IMR-90 (cell line): ENCODE results near the gene ADGRL3. TPM values are rescaled to one million over a fixed set of nuclear protein-coding genes. Genes with fewer than 3 reads are reported as not detected.

Experiments used
- ATAC-seq: fragments of 200-7000 bp; cut with Tn5 transposase; 2 replicates; pipeline ENCODE4 v1.9.1; 2020; ENCODE audit warnings: low read depth, mild to moderate bottlenecking, moderate library complexity
- BruUV-seq: library from RNA; stranded (reverse); fragments of 400-500 nt; replicated peaks from 2 replicates; lab custom pipeline; 2021; lab: Mats Ljungman, UMichigan
- CTCF ChIA-PET: fragments of 300-600 bp; formaldehyde crosslinking; extraction: SDS; loops from one replicate; lab custom pipeline; 2021; ENCODE audit warnings: antibody characterized with exemption; lab: Yijun Ruan, JAX
- POLR2A ChIA-PET: fragments of 300-600 bp; sonication (Branson Sonifier 250); formaldehyde crosslinking; loops from one replicate; lab custom pipeline; 2022; ENCODE audit warnings: antibody characterized with exemption; ENCODE audit not compliant: unreplicated experiment; lab: Charles Lee
- DNase-seq: peaks from one replicate; pipeline ENCODE4 v3.0.0; 2013
- H2AFZ ChIP-seq: replicated peaks from 2 replicates; pipeline ENCODE3; 2013; ENCODE audit warnings: low read length, mild to moderate bottlenecking; ENCODE audit not compliant: poor library complexity
- H2AK5ac ChIP-seq: 2 replicates; pipeline ENCODE4 v1.6.1; 2013; ENCODE audit warnings: low read depth, low read length, inconsistent platforms
- H2AK9ac ChIP-seq: replicated peaks from 2 replicates; pipeline ENCODE3; 2013; ENCODE audit warnings: mild to moderate bottlenecking, low read depth, low read length, moderate library complexity; ENCODE audit not compliant: poor library complexity
- H2BK120ac ChIP-seq: 2 replicates; pipeline ENCODE4 v1.6.1; 2013; ENCODE audit warnings: low read depth, low read length, inconsistent platforms
- H2BK15ac ChIP-seq: 3 replicates; pipeline ENCODE4 v1.6.1; 2013; ENCODE audit warnings: low read depth, low read length, inconsistent platforms
- H2BK20ac ChIP-seq: 2 replicates; pipeline ENCODE4 v1.6.1; 2013; ENCODE audit warnings: low read depth, mild to moderate bottlenecking, inconsistent platforms, low read length, moderate library complexity
- H2BK5ac ChIP-seq: 2 replicates; pipeline ENCODE4 v1.6.1; 2013; ENCODE audit warnings: mild to moderate bottlenecking, low read depth, low read length, inconsistent platforms; ENCODE audit not compliant: poor library complexity, severe bottlenecking
- H3K14ac ChIP-seq: replicated peaks from 2 replicates; pipeline ENCODE4 v1.6.1; 2013; ENCODE audit warnings: low read depth, low read length, inconsistent platforms
- H3K18ac ChIP-seq: 2 replicates; pipeline ENCODE4 v1.6.1; 2013; ENCODE audit warnings: low read depth, low read length, control low read depth
- H3K23ac ChIP-seq: 2 replicates; pipeline ENCODE4 v1.6.1; 2013; ENCODE audit warnings: low read depth, low read length, inconsistent platforms
- H3K27ac ChIP-seq: 2 replicates; pipeline ENCODE4 v1.5.1; 2013; ENCODE audit warnings: mild to moderate bottlenecking, control low read depth, low read length; ENCODE audit not compliant: insufficient read depth
- H3K27me3 ChIP-seq: 2 replicates; pipeline ENCODE4 v1.6.1; 2013; ENCODE audit warnings: low read length; ENCODE audit not compliant: control insufficient read depth, insufficient read depth
- H3K36me3 ChIP-seq: 2 replicates; pipeline ENCODE4 v1.6.1; 2013; ENCODE audit warnings: low read length, mixed read lengths; ENCODE audit not compliant: control insufficient read depth, insufficient read depth
- H3K4ac ChIP-seq: 2 replicates; pipeline ENCODE4 v1.6.1; 2013; ENCODE audit warnings: low read depth, low read length, inconsistent platforms
- H3K4me1 ChIP-seq: 2 replicates; pipeline ENCODE4 v1.6.1; 2013; ENCODE audit warnings: low read length, mixed read lengths; ENCODE audit not compliant: control insufficient read depth, insufficient read depth
- H3K4me2 ChIP-seq: 2 replicates; pipeline ENCODE4 v1.6.1; 2013; ENCODE audit warnings: low read depth, mild to moderate bottlenecking, control low read depth, low read length, moderate library complexity
- H3K4me3 ChIP-seq: 2 replicates; pipeline ENCODE4 v1.5.1; 2013; ENCODE audit warnings: low read depth, mild to moderate bottlenecking, control low read depth, low read length, moderate library complexity; ENCODE audit not compliant: insufficient read depth
- H3K56ac ChIP-seq: 2 replicates; pipeline ENCODE4 v1.6.1; 2013; ENCODE audit warnings: low read length, inconsistent platforms; ENCODE audit not compliant: insufficient read depth; ENCODE audit errors: extremely low read depth
- H3K79me1 ChIP-seq, 2 experiments: 2 replicates each; pipeline ENCODE4 v1.6.1; 2013; ENCODE audit warnings: low read length in 2 of 2, inconsistent platforms in 1 of 2, low read depth in 1 of 2
- H3K9ac ChIP-seq: 2 replicates; pipeline ENCODE4 v1.6.1; 2013; ENCODE audit warnings: low read depth, low read length, control low read depth
- H3K9me1 ChIP-seq: 2 replicates; pipeline ENCODE4 v1.6.1; 2013; ENCODE audit warnings: low read length, inconsistent platforms; ENCODE audit not compliant: insufficient read depth
- H3K9me3 ChIP-seq: 2 replicates; pipeline ENCODE4 v1.6.1; 2013; ENCODE audit warnings: low read length; ENCODE audit not compliant: control insufficient read depth, insufficient read depth
- H4K20me1 ChIP-seq: 2 replicates; pipeline ENCODE4 v1.6.1; 2013; ENCODE audit warnings: low read length, inconsistent platforms; ENCODE audit not compliant: insufficient read depth
- H4K5ac ChIP-seq: 2 replicates; pipeline ENCODE4 v1.6.1; 2013; ENCODE audit warnings: mild to moderate bottlenecking, low read depth, low read length, control low read depth
- H4K8ac ChIP-seq, 2 experiments: 2 replicates each; pipeline ENCODE4 v1.6.1; 2013; ENCODE audit warnings: low read depth in 2 of 2, low read length in 2 of 2, control low read depth in 1 of 2, inconsistent platforms in 1 of 2
- H4K91ac ChIP-seq: 2 replicates; pipeline ENCODE4 v1.6.1; 2013; ENCODE audit warnings: low read depth, low read length, inconsistent platforms; ENCODE audit not compliant: insufficient read depth
- BHLHE40 ChIP-seq: fragments of 150-350 bp; IDR thresholded peaks from 2 replicates; pipeline ENCODE4 v1.6.1; 2016; ENCODE audit warnings: mild to moderate bottlenecking, low read depth, low read length
- CEBPB ChIP-seq: IDR thresholded peaks from 2 replicates; pipeline ENCODE4 v1.6.1; 2012; ENCODE audit warnings: low read depth, low read length, improper control_type of control experiment
- CHD1 ChIP-seq: IDR thresholded peaks from 2 replicates; pipeline ENCODE4 v1.6.1; 2012; ENCODE audit warnings: low read depth, low read length, improper control_type of control experiment
- CTCF ChIP-seq: conservative IDR thresholded peaks from 2 replicates; pipeline ENCODE4 v1.5.1; 2012; ENCODE audit warnings: mild to moderate bottlenecking, low read depth, low read length, improper control_type of control experiment
- ELK1 ChIP-seq: fragments of 150-350 bp; IDR thresholded peaks from 2 replicates; pipeline ENCODE4 v1.6.1; 2016; ENCODE audit warnings: low read depth, mild to moderate bottlenecking, low read length, moderate library complexity, borderline replicate concordance
- FOS ChIP-seq: fragments of 150-350 bp; IDR thresholded peaks from 2 replicates; pipeline ENCODE4 v1.6.1; 2016; ENCODE audit warnings: low read depth, low read length
- MAFK ChIP-seq: IDR thresholded peaks from 2 replicates; pipeline ENCODE4 v1.6.1; 2012; ENCODE audit warnings: low read depth, low read length, improper control_type of control experiment
- MAZ ChIP-seq: IDR thresholded peaks from 2 replicates; pipeline ENCODE4 v1.6.1; 2012; ENCODE audit warnings: low read depth, mild to moderate bottlenecking, low read length, improper control_type of control experiment, moderate library complexity, borderline replicate concordance
- MXI1 ChIP-seq: IDR thresholded peaks from 2 replicates; pipeline ENCODE4 v1.6.1; 2012; ENCODE audit warnings: low read depth, mild to moderate bottlenecking, low read length, moderate library complexity, borderline replicate concordance
- NFE2L2 ChIP-seq: fragments of 150-350 bp; IDR thresholded peaks from 2 replicates; pipeline ENCODE4 v1.6.1; 2016; ENCODE audit warnings: low read depth, mild to moderate bottlenecking, low read length
- POLR2A ChIP-seq: IDR thresholded peaks from 2 replicates; pipeline ENCODE4 v1.6.1; 2012; ENCODE audit warnings: mild to moderate bottlenecking, low read depth, low read length
- RAD21 ChIP-seq: IDR thresholded peaks from 2 replicates; pipeline ENCODE4 v1.6.1; 2012; ENCODE audit warnings: low read length, improper control_type of control experiment
- RCOR1 ChIP-seq: IDR thresholded peaks from 2 replicates; pipeline ENCODE4 v1.6.1; 2012; ENCODE audit warnings: mild to moderate bottlenecking, low read length, improper control_type of control experiment; ENCODE audit not compliant: insufficient replicate concordance
- RFX5 ChIP-seq: IDR thresholded peaks from 2 replicates; pipeline ENCODE4 v1.8.0; 2012; ENCODE audit warnings: low read depth, mild to moderate bottlenecking, low read length, moderate library complexity
- SMC3 ChIP-seq: fragments of 150-350 bp; IDR thresholded peaks from 2 replicates; pipeline ENCODE4 v1.6.1; 2016; ENCODE audit warnings: low read depth, mild to moderate bottlenecking, antibody characterized with exemption, low read length, moderate library complexity
- USF2 ChIP-seq: fragments of 150-350 bp; IDR thresholded peaks from 2 replicates; pipeline ENCODE4 v1.6.1; 2017; ENCODE audit warnings: mild to moderate bottlenecking, antibody characterized with exemption, low read length, low read depth
- WGBS, 2 experiments: methylation state at CpG; one replicate each; pipeline versions ENCODE4 v1.1.5 to v1.1.7; 2013; ENCODE audit warnings: missing lambda C conversion rate in 2 of 2; ENCODE audit not compliant: insufficient read length in 1 of 2; ENCODE audit errors: extremely low coverage in 2 of 2; 5-methylcytosine and 5-hydroxymethylcytosine counted together
- dilution Hi-C: fragments of 300-500 bp; cut with HindIII; formaldehyde crosslinking; loops from one replicate; pipeline ENCODE4 v1.14.3; 2018; ENCODE audit warnings: low sequenced_read_pairs; ENCODE audit not compliant: unreplicated experiment
- in situ Hi-C: fragments of 300-500 bp; cut with MboI; formaldehyde crosslinking; loops from 3 replicates; pipeline ENCODE4 v1.14.3; 2019; ENCODE audit warnings: low sequenced_read_pairs, inconsistent platforms, mixed read lengths
- intact Hi-C: fragments of 100-400 bp; cut with micrococcal nuclease; formaldehyde crosslinking; loops from 2 replicates; pipeline ENCODE4 v1.10.0; 2022
- polyA plus RNA-seq, 3 experiments: library from polyadenylated mRNA; depleted of rRNA; stranded (reverse); fragments of >200 nt; gene quantifications; 2 replicates each; pipeline ENCODE4 v1.2.3, GENCODE V29; 2012; ENCODE audit warnings: low replicate concordance in 1 of 3
- total RNA-seq: library from RNA; depleted of rRNA; stranded (reverse); fragments of >200 nt; gene quantifications from 2 replicates; pipeline ENCODE4 v1.2.3, GENCODE V29; 2012

Gene ADGRL3
- total and polyA plus RNA-seq, 2 of the 4 experiments (the other 2 are of a cell fraction) = 0.46 to 2.5 TPM

- dilution Hi-C loops = no loop called here
- Histone ChIP-seq H2BK20ac (no peak overlapping the region), H2BK15ac (no peak overlapping the region), H3K79me1 (no peaks in the 10 kb centered on the region), H3K9me1 (no peaks in the 10 kb centered on the region), H3K4me2 (no peak overlapping the region), H2AK5ac (no peak overlapping the region), H4K5ac (no peak overlapping the region), H2AFZ (no peak overlapping the region), H3K4me1 (no peaks in the 10 kb centered on the region), H3K27me3 (no peaks in the 10 kb centered on the region), H2BK120ac (no peak overlapping the region), H3K23ac (no peak overlapping the region), H3K14ac (no peak overlapping the region), H3K18ac (no peak overlapping the region), H4K91ac (no peak overlapping the region), H2AK9ac (no peak overlapping the region), H2BK5ac (no peak overlapping the region), H3K9me3 (no peaks in the 10 kb centered on the region), H3K9ac (no peak overlapping the region), H4K20me1 (no peaks in the 10 kb centered on the region), H4K8ac (no peak overlapping the region), H3K4ac (no peak overlapping the region), H3K36me3 (no peaks in the 10 kb centered on the region), H3K56ac (no peak overlapping the region), H3K4me3 (no peak overlapping the region), H3K27ac (no peak overlapping the region)
- DNase-seq = no peak
- no peak for ATAC-seq
- in situ Hi-C loops = no loop called here
- intact Hi-C loops = no loop called here
- ChIA-PET POLR2A (no interaction called here), CTCF (interaction anchor here (0.6 to 1.1 kb wide), 3 partner anchors 9 to 29 kb away, joined by 3 read pairs; no protein-coding TSS in a partner anchor)
- no CpG with 5 or more reads among the region's 1 CpG for WGBS, 2 experiments
- no peak for TF ChIP-seq NFE2L2
- no peak for TF ChIP-seq BHLHE40
- no peak for TF ChIP-seq USF2
- TF ChIP-seq MAZ = no peak
- no peak for TF ChIP-seq MXI1
- TF ChIP-seq FOS = no peak
- no peak for TF ChIP-seq RFX5
- no peak for TF ChIP-seq MAFK
- TF ChIP-seq RAD21 = no peak
- TF ChIP-seq RCOR1 = no peak
- no peak for TF ChIP-seq CEBPB
- TF ChIP-seq POLR2A = no peak
- TF ChIP-seq ELK1 = no peak
- TF ChIP-seq CTCF = no peak
- TF ChIP-seq SMC3 = no peak
- TF ChIP-seq CHD1 = no peak
- BruUV-seq = no TSS peak
Observed at GRCh38 chr4:61501812-61502211, 301.7 kb downstream of the ADGRL3 start.
